Measurements from ENCODE around the gene NR3C1. TPM values are rescaled to one million over a fixed set of nuclear protein-coding genes. Genes with fewer than 3 reads are reported as not detected.

Gene NR3C1
- total RNA-seq, 1 experiment from 2014 or later = 31.4 TPM

- Histone ChIP-seq H4K91ac (ENCODE audit: insufficient read length, low read depth, low read length) (no peak overlapping the region), H2BK12ac (ENCODE audit: insufficient read length, low read depth, low read length) (no peak overlapping the region), H3K79me2 (ENCODE audit: insufficient read depth, low read length) (no peaks in the 10 kb centered on the region), H3K23ac (ENCODE audit: insufficient read length, low read depth, low read length) (no peak overlapping the region), H3K4me2 (ENCODE audit: insufficient read depth, insufficient read length, low read length) (no peak overlapping the region), H2AFZ (ENCODE audit: low read length) (no peak overlapping the region), H3K79me1 (ENCODE audit: insufficient read depth, low read depth, low read length, poor library complexity, severe bottlenecking) (no peaks in the 10 kb centered on the region), H3K9me3 (ENCODE audit: control insufficient read depth, low read depth, low read length) (no peaks in the 10 kb centered on the region), H3K18ac (ENCODE audit: insufficient read length, low read depth, low read length) (no peak overlapping the region), H4K5ac (ENCODE audit: insufficient read length, low read depth, low read length) (no peak overlapping the region), H2BK20ac (ENCODE audit: low read depth, low read length, poor library complexity, severe bottlenecking) (no peak overlapping the region), H3K14ac (ENCODE audit: insufficient read depth, low read length) (no peak overlapping the region), H2BK5ac (ENCODE audit: insufficient read length, low read length) (no peak overlapping the region), H3K27me3 (ENCODE audit: insufficient read depth, low read length) (no peaks in the 10 kb centered on the region), H2AK5ac (ENCODE audit: insufficient read length, low read length) (no peak overlapping the region), H4K20me1 (ENCODE audit: control insufficient read depth, insufficient read depth, insufficient read length) (no peaks in the 10 kb centered on the region), H2BK120ac (ENCODE audit: low read depth, low read length, poor library complexity, severe bottlenecking) (no peak overlapping the region), H4K8ac (replicated peaks; ENCODE audit: insufficient read length, low read depth, low read length) (no peak overlapping the region), H3K4me1 (ENCODE audit: insufficient read depth, low read length) (no peaks in the 10 kb centered on the region; the same call in 1 of the 2 replicates), H3T11ph (ENCODE audit: low read length) (no peak overlapping the region), H3K4ac (ENCODE audit: low read depth, low read length) (no peak overlapping the region), H3K56ac (ENCODE audit: insufficient read length, low read depth, low read length) (no peak overlapping the region), H3K23me2 (ENCODE audit: insufficient read length, low read depth, low read length, poor library complexity, severe bottlenecking) (no peaks in the 10 kb centered on the region), H3K9ac (ENCODE audit: extremely low read depth, insufficient read length, low read length) (no peak overlapping the region), H3K27ac (ENCODE audit: insufficient read length, low read depth, low read length) (no peak overlapping the region), H2BK15ac (ENCODE audit: low read depth, low read length) (no peak overlapping the region)
- WGBS (ENCODE audit: extremely low coverage, insufficient read length, low lambda C conversion rate) = no CpG with 5 or more reads among the region's 5 CpGs
- Mint-ChIP-seq H3K4me1 (peaks cover 16 to 19% of the 10 kb centered on the region in 2 experiments), H3K27ac (no peak overlapping the region), H3K36me3 (ENCODE audit: insufficient read depth in 1 of 3, low read depth in 3 of 3) (peaks cover 0 to 4% (median 1%) of the 10 kb centered on the region in 3 experiments; a peak in 4 of 7 replicates), H3K9me3 (no peaks in the 10 kb centered on the region), H3K4me3 (no peak overlapping the region), H3K27me3 (ENCODE audit: low read depth) (no peaks in the 10 kb centered on the region)
- DNase-seq = no peak
- TF ChIP-seq CTCF (conservative IDR thresholded peaks at IDR 0.05) = no peak
These were observed 60.9 kb downstream of the NR3C1 start for GRCh38 chr5:143342607-143343006.

Data from H9 (cell line).